ENCODE data around the gene KRTAP10-12. TPM values are rescaled to one million over a fixed set of nuclear protein-coding genes. Genes with fewer than 3 reads are reported as not detected.

Gene KRTAP10-12
- total and polyA plus RNA-seq, 2 of the 13 experiments (the other 11 are each of a cell fraction or from before 2014, with no cell fraction given): not detected

GRCh38 chr21:44730951-44731579, 34.1 kb downstream of the KRTAP10-12 start:
- no peak overlapping the region for H3K9ac ChIP-seq (ENCODE audit: insufficient read depth, low read depth, low read length)
- no peaks in the 10 kb centered on the region for H3K79me2 ChIP-seq (ENCODE audit: insufficient read depth, low read length)
- H3K4me1 ChIP-seq (ENCODE audit: insufficient read depth, low read length): peaks cover 58% of the 10 kb centered on the region
- H3K36me3 ChIP-seq (replicated peaks in 1 of 2; ENCODE audit: control insufficient read depth in 1 of 2, insufficient read depth in 2 of 2, low read length in 2 of 2): no peaks in the 10 kb centered on the region
- no peak for ATAC-seq
- FAIRE-seq: no peak
- H3K4me2 ChIP-seq (ENCODE audit: low read depth, low read length): no peak overlapping the region
- H4K20me1 ChIP-seq (ENCODE audit: insufficient read depth, low read length): no peaks in the 10 kb centered on the region
- CTCF ChIA-PET (ENCODE audit: low intra/inter-chr PET ratio, low total read pairs): no interaction called here
- TF ChIP-seq ZNF256 (CRISPR knock-in tag; conservative IDR thresholded peaks at IDR 0.05) (peak; percentile 78; the same call in 1 of the 2 replicates), NFYB (CRISPR knock-in tag; IDR thresholded peaks at IDR 0.05) (no peak)
- H3K9me3 ChIP-seq (ENCODE audit: low read length): no peaks in the 10 kb centered on the region
- 31% methylated on average over 9 of the region's 9 CpGs for WGBS (ENCODE audit: low lambda C conversion rate)
- BruUV-seq (replicated peaks): no TSS peak
- DNase-seq (ENCODE audit: low spot score): no peak
- POLR2A ChIA-PET: no interaction called here
- H3K27ac ChIP-seq (ENCODE audit: extremely low read length, insufficient read depth, low read length): no peak overlapping the region
- intact Hi-C loops (cut with micrococcal nuclease; ENCODE audit: unreplicated experiment) (no loop called here), in situ Hi-C loops (cut with HindIII; ENCODE audit: extremely low pct_ligation_motif_present, low pct_unique_long_range_greater_than_20kb) (no loop called here)
- H3K4me3 ChIP-seq (replicated peaks in 1 of 3; ENCODE audit: insufficient read depth in 1 of 3, low read depth in 2 of 3, low read length in 3 of 3): no peak overlapping the region
- H2AFZ ChIP-seq (ENCODE audit: low read length): no peak overlapping the region
- H3K27me3 ChIP-seq (ENCODE audit: control insufficient read depth in 1 of 2, insufficient read depth in 2 of 2, low read length in 2 of 2): peaks cover 2 to 54% of the 10 kb centered on the region in 2 experiments; a peak in 4 of 5 replicates

GRCh38 chr21:44732263-44732662, 35.3 kb downstream of the KRTAP10-12 start:
- peaks cover 2 to 55% of the 10 kb centered on the region in 2 experiments; a peak in 4 of 5 replicates for H3K27me3 ChIP-seq (ENCODE audit: control insufficient read depth in 1 of 2, insufficient read depth in 2 of 2, low read length in 2 of 2)
- H4K20me1 ChIP-seq (ENCODE audit: insufficient read depth, low read length): no peaks in the 10 kb centered on the region
- H3K36me3 ChIP-seq (replicated peaks in 1 of 2; ENCODE audit: control insufficient read depth in 1 of 2, insufficient read depth in 2 of 2, low read length in 2 of 2): no peaks in the 10 kb centered on the region
- no peak overlapping the region for H3K4me2 ChIP-seq (ENCODE audit: low read depth, low read length)
- ATAC-seq: no peak
- TF ChIP-seq ZNF121 (CRISPR knock-in tag; IDR thresholded peaks at IDR 0.05): no peak
- TF ChIP-seq BHLHE40 (IDR thresholded peaks at IDR 0.05; ENCODE audit: low read length): no peak
- TF ChIP-seq MAZ (IDR thresholded peaks at IDR 0.05; ENCODE audit: borderline replicate concordance, low read depth, low read length): no peak
- no peak for TF ChIP-seq MAZ (CRISPR knock-in tag; IDR thresholded peaks at IDR 0.05; ENCODE audit: low read depth)
- no peak for TF ChIP-seq AKAP8 (CRISPR knock-in tag; IDR thresholded peaks at IDR 0.05)
- no peak for TF ChIP-seq MAFG (CRISPR knock-in tag; IDR thresholded peaks at IDR 0.05)
- TF ChIP-seq ZNF513 (CRISPR knock-in tag; conservative IDR thresholded peaks at IDR 0.05): no peak
- no peak for TF ChIP-seq NRL (CRISPR knock-in tag; IDR thresholded peaks at IDR 0.05; ENCODE audit: borderline replicate concordance)
- TF ChIP-seq ZKSCAN5 (CRISPR knock-in tag; IDR thresholded peaks at IDR 0.05): no peak
- no peak overlapping the region for H3K27ac ChIP-seq (ENCODE audit: extremely low read length, insufficient read depth, low read length)
- H2AFZ ChIP-seq (ENCODE audit: low read length): no peak overlapping the region
- peaks cover 70% of the 10 kb centered on the region for H3K4me1 ChIP-seq (ENCODE audit: insufficient read depth, low read length)
- WGBS (ENCODE audit: low lambda C conversion rate): 49% methylated on average over 7 of the region's 10 CpGs
- no peak for DNase-seq (ENCODE audit: low spot score)
- BruUV-seq (replicated peaks): no TSS peak
- no peak for FAIRE-seq
- intact Hi-C loops (cut with micrococcal nuclease; ENCODE audit: unreplicated experiment): no loop called here
- CTCF ChIA-PET (ENCODE audit: low intra/inter-chr PET ratio, low total read pairs): no interaction called here
- H3K9me3 ChIP-seq (ENCODE audit: low read length): no peaks in the 10 kb centered on the region
- in situ Hi-C loops (cut with HindIII; ENCODE audit: extremely low pct_ligation_motif_present, low pct_unique_long_range_greater_than_20kb): no loop called here
- H3K79me2 ChIP-seq (ENCODE audit: insufficient read depth, low read length): no peaks in the 10 kb centered on the region
- POLR2A ChIA-PET: no interaction called here
- H3K9ac ChIP-seq (ENCODE audit: insufficient read depth, low read depth, low read length): no peak overlapping the region
- H3K4me3 ChIP-seq (replicated peaks in 1 of 3; ENCODE audit: insufficient read depth in 1 of 3, low read depth in 2 of 3, low read length in 3 of 3): no peak overlapping the region
